ENCODE data around the gene ETV6.

DNA sequence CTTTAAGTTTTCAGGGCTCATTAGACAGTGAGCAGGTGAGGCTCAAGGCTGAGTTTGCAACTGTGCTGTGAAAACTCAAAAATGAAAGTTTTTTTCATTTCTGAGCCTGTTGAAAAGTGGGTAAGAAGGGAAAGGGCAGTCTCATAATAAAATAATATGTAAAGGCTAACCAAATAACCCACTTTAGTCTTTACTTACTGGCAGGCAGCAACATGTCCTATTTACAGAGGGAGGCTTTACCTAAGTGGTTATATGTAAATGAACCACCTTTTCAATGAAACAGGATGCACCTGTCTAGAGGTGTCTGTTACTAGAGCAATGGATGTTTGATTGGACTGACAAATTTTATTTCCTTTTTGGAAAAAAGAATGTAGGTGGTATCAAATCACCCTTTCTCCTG lies 158.0 kb downstream of the ETV6 start:
- no peak for TF ChIP-seq BRCA1 (IDR thresholded peaks at IDR 0.05)
- no peak for TF ChIP-seq BRCA1 (CRISPR knock-in tag; IDR thresholded peaks at IDR 0.05)
- no peak for TF ChIP-seq HDAC2 (IDR thresholded peaks at IDR 0.05)
- no peak for TF ChIP-seq HMG20B (CRISPR knock-in tag; IDR thresholded peaks at IDR 0.05)
- TF ChIP-seq JUN (IDR thresholded peaks at IDR 0.05; ENCODE audit: borderline replicate concordance, low read depth, low read length): no peak
- no peak for TF ChIP-seq JUN (CRISPR knock-in tag; IDR thresholded peaks at IDR 0.05; ENCODE audit: borderline replicate concordance)
- TF ChIP-seq MTA2 (IDR thresholded peaks at IDR 0.05; ENCODE audit: low read depth): no peak
- TF ChIP-seq, protein P1, sequence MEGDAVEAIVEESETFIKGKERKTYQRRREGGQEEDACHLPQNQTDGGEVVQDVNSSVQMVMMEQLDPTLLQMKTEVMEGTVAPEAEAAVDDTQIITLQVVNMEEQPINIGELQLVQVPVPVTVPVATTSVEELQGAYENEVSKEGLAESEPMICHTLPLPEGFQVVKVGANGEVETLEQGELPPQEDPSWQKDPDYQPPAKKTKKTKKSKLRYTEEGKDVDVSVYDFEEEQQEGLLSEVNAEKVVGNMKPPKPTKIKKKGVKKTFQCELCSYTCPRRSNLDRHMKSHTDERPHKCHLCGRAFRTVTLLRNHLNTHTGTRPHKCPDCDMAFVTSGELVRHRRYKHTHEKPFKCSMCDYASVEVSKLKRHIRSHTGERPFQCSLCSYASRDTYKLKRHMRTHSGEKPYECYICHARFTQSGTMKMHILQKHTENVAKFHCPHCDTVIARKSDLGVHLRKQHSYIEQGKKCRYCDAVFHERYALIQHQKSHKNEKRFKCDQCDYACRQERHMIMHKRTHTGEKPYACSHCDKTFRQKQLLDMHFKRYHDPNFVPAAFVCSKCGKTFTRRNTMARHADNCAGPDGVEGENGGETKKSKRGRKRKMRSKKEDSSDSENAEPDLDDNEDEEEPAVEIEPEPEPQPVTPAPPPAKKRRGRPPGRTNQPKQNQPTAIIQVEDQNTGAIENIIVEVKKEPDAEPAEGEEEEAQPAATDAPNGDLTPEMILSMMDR (IDR thresholded peaks at IDR 0.05 in 2 of 3, conservative IDR thresholded peaks at IDR 0.05 in 1 of 3; ENCODE audit: insufficient read depth in 2 of 3, low read depth in 1 of 3, low read length in 3 of 3): no peak
- TF ChIP-seq, protein P2, sequence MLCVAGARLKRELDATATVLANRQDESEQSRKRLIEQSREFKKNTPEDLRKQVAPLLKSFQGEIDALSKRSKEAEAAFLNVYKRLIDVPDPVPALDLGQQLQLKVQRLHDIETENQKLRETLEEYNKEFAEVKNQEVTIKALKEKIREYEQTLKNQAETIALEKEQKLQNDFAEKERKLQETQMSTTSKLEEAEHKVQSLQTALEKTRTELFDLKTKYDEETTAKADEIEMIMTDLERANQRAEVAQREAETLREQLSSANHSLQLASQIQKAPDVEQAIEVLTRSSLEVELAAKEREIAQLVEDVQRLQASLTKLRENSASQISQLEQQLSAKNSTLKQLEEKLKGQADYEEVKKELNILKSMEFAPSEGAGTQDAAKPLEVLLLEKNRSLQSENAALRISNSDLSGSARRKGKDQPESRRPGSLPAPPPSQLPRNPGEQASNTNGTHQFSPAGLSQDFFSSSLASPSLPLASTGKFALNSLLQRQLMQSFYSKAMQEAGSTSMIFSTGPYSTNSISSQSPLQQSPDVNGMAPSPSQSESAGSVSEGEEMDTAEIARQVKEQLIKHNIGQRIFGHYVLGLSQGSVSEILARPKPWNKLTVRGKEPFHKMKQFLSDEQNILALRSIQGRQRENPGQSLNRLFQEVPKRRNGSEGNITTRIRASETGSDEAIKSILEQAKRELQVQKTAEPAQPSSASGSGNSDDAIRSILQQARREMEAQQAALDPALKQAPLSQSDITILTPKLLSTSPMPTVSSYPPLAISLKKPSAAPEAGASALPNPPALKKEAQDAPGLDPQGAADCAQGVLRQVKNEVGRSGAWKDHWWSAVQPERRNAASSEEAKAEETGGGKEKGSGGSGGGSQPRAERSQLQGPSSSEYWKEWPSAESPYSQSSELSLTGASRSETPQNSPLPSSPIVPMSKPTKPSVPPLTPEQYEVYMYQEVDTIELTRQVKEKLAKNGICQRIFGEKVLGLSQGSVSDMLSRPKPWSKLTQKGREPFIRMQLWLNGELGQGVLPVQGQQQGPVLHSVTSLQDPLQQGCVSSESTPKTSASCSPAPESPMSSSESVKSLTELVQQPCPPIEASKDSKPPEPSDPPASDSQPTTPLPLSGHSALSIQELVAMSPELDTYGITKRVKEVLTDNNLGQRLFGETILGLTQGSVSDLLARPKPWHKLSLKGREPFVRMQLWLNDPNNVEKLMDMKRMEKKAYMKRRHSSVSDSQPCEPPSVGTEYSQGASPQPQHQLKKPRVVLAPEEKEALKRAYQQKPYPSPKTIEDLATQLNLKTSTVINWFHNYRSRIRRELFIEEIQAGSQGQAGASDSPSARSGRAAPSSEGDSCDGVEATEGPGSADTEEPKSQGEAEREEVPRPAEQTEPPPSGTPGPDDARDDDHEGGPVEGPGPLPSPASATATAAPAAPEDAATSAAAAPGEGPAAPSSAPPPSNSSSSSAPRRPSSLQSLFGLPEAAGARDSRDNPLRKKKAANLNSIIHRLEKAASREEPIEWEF (CRISPR knock-in tag; IDR thresholded peaks at IDR 0.05): no peak
- TF ChIP-seq EZH2 (IDR thresholded peaks at IDR 0.05; ENCODE audit: borderline replicate concordance, low read depth, low read length): no peak
- no peak for TF ChIP-seq PURB (CRISPR knock-in tag; IDR thresholded peaks at IDR 0.05; ENCODE audit: low read depth)
- no peak for TF ChIP-seq BHLHE40 (IDR thresholded peaks at IDR 0.05; ENCODE audit: low read length)
- no peak for TF ChIP-seq SMAD1 (IDR thresholded peaks at IDR 0.05; ENCODE audit: low read depth, low read length, partially characterized antibody)
- TF ChIP-seq ELF2 (CRISPR knock-in tag; IDR thresholded peaks at IDR 0.05): no peak
- no peak for TF ChIP-seq ATF6 (CRISPR knock-in tag; IDR thresholded peaks at IDR 0.05)
